Panc1 (cell line): ENCODE results near the gene AMBRA1. TPM values are rescaled to one million over a fixed set of nuclear protein-coding genes. Genes with fewer than 3 reads are reported as not detected.

ENCODE experiments used
- ATAC-seq: fragments of 200-7000 bp; cut with Tn5 transposase; 2 replicates; pipeline ENCODE4 v1.9.1; 2020; ENCODE audit warnings: mild to moderate bottlenecking, moderate library complexity
- BruUV-seq: library from RNA; stranded (reverse); fragments of 400-500 nt; replicated peaks from 2 replicates; lab custom pipeline; 2021; lab: Mats Ljungman, UMichigan
- CTCF ChIA-PET: fragments of 300-600 bp; sonication (Branson Sonifier 250); formaldehyde crosslinking; loops from one replicate; lab custom pipeline; 2022; ENCODE audit warnings: antibody characterized with exemption; lab: Charles Lee
- POLR2A ChIA-PET: fragments of 300-600 bp; sonication (Branson Sonifier 250); formaldehyde crosslinking; loops from one replicate; lab custom pipeline; 2022; ENCODE audit warnings: antibody characterized with exemption; lab: Charles Lee
- DNase-seq: peaks from one replicate; pipeline ENCODE4 v3.0.0-alpha.2; 2010; ENCODE audit warnings: low read depth, low spot score
- H3K27ac ChIP-seq: 2 replicates; pipeline ENCODE4 v1.5.1; 2011; ENCODE audit warnings: mild to moderate bottlenecking, low read length, inconsistent platforms
- H3K27me3 ChIP-seq: fragments of 200-500 bp; sonication (Bioruptor generic); 2 replicates; pipeline ENCODE4 v1.6.0; 2014; ENCODE audit warnings: low read length, inconsistent platforms; ENCODE audit not compliant: control insufficient read depth, insufficient read depth
- H3K36me3 ChIP-seq: fragments of 200-500 bp; sonication (Bioruptor generic); 2 replicates; pipeline ENCODE4 v1.5.1; 2014; ENCODE audit warnings: inconsistent platforms, mild to moderate bottlenecking, low read length, moderate library complexity; ENCODE audit not compliant: control insufficient read depth, insufficient read depth
- H3K4me1 ChIP-seq: 2 replicates; pipeline ENCODE4 v1.5.1; 2011; ENCODE audit warnings: inconsistent platforms, mild to moderate bottlenecking, low read length, moderate library complexity; ENCODE audit not compliant: control insufficient read depth, insufficient read depth
- H3K4me3 ChIP-seq, 2 experiments: 2 replicates each; pipeline ENCODE4 v1.5.1; 2011 to 2012; ENCODE audit warnings: low read depth in 2 of 2, low read length in 2 of 2, mild to moderate bottlenecking in 2 of 2, inconsistent platforms in 1 of 2, moderate library complexity in 1 of 2
- H3K9me3 ChIP-seq: fragments of 200-500 bp; sonication (Bioruptor generic); 2 replicates; pipeline ENCODE4 v1.5.1; 2014; ENCODE audit warnings: low read depth, mild to moderate bottlenecking, inconsistent platforms, low read length, moderate library complexity; ENCODE audit not compliant: control insufficient read depth, insufficient read depth
- POLR2AphosphoS5 ChIP-seq: IDR thresholded peaks from 2 replicates; pipeline ENCODE4 v1.6.1; 2012; ENCODE audit warnings: mild to moderate bottlenecking, low read depth, low read length, moderate library complexity
- SIN3A ChIP-seq: IDR thresholded peaks from 2 replicates; pipeline ENCODE4 v1.6.1; 2012; ENCODE audit warnings: low read depth, mild to moderate bottlenecking, low read length, moderate library complexity, borderline replicate concordance; ENCODE audit not compliant: insufficient read depth
- TCF7L2 ChIP-seq: IDR thresholded peaks from 2 replicates; pipeline ENCODE4 v1.6.1; 2011; ENCODE audit warnings: mild to moderate bottlenecking, low read depth, low read length, inconsistent platforms
- in situ Hi-C: cut with HindIII; loops from 2 replicates; pipeline ENCODE4 v1.10.0; 2016; ENCODE audit warnings: low sequenced_read_pairs, low pct_unique_long_range_greater_than_20kb
- intact Hi-C: fragments of 100-400 bp; cut with micrococcal nuclease; formaldehyde crosslinking; loops from one replicate; pipeline ENCODE4 v1.10.0; 2022; ENCODE audit not compliant: unreplicated experiment
- total RNA-seq: library from RNA; stranded (reverse); gene quantifications from one replicate; pipeline ENCODE4 v1.2.1, GENCODE V29; 2021; ENCODE audit not compliant: unreplicated experiment
- TF ChIP-seq, protein P1 (sequence below): fragments of 450-650 bp; IDR thresholded peaks from 2 replicates; pipeline ENCODE4 v1.5.1; 2017; ENCODE audit warnings: mild to moderate bottlenecking
- TF ChIP-seq, protein P2 (sequence below), 2 experiments: IDR thresholded peaks; 2 replicates each; pipeline ENCODE4 v1.6.1; 2011 to 2012; ENCODE audit warnings: low read depth in 2 of 2, control low read depth in 1 of 2, low read length in 1 of 2, mild to moderate bottlenecking in 1 of 2, moderate library complexity in 1 of 2; ENCODE audit not compliant: insufficient read depth in 1 of 2

Gene AMBRA1
- total RNA-seq, 1 experiment from 2014 or later: 40.0 TPM

DNA sequence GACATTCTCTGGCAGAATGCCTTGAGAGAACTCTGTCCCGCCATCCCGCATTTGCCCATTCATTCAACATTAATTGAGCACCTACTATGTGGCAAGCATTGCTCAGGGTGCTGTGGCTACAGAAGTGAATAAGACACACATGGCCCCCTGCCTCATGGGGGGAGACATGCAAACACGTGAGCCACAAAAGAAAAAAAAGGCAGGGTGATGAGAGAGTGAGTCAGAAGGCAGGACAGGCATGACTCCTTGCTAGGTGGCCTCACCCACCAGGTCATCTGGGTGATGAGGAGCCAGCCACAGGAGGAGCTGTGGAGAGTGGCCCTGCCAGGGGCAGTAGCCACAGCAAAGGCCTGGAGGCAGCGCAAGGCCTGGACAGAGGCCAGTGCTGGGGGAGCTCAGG is 207.1 kb downstream of the AMBRA1 start:
- Histone ChIP-seq H3K9me3 (no peaks in the 10 kb centered on the region), H3K4me3 (no peak overlapping the region), H3K36me3 (no peaks in the 10 kb centered on the region; the same call in 1 of the 2 replicates), H3K27ac (no peak overlapping the region), H3K27me3 (peaks cover 3% of the 10 kb centered on the region; the same call in 1 of the 2 replicates), H3K4me1 (peaks cover 20% of the 10 kb centered on the region)
- CTCF ChIA-PET: no interaction called here
- in situ Hi-C loops: no loop called here
- BruUV-seq: no TSS peak
- DNase-seq (no peak), ATAC-seq (no peak)
- intact Hi-C loops: loop anchor here (5.0 kb wide), 1 partner anchor 151 kb away; no protein-coding TSS in a partner anchor
- TF ChIP-seq SIN3A (no peak), TCF7L2 (no peak), POLR2AphosphoS5 (no peak)
- TF ChIP-seq, protein P1, sequence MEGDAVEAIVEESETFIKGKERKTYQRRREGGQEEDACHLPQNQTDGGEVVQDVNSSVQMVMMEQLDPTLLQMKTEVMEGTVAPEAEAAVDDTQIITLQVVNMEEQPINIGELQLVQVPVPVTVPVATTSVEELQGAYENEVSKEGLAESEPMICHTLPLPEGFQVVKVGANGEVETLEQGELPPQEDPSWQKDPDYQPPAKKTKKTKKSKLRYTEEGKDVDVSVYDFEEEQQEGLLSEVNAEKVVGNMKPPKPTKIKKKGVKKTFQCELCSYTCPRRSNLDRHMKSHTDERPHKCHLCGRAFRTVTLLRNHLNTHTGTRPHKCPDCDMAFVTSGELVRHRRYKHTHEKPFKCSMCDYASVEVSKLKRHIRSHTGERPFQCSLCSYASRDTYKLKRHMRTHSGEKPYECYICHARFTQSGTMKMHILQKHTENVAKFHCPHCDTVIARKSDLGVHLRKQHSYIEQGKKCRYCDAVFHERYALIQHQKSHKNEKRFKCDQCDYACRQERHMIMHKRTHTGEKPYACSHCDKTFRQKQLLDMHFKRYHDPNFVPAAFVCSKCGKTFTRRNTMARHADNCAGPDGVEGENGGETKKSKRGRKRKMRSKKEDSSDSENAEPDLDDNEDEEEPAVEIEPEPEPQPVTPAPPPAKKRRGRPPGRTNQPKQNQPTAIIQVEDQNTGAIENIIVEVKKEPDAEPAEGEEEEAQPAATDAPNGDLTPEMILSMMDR: no peak
- TF ChIP-seq, protein P2, sequence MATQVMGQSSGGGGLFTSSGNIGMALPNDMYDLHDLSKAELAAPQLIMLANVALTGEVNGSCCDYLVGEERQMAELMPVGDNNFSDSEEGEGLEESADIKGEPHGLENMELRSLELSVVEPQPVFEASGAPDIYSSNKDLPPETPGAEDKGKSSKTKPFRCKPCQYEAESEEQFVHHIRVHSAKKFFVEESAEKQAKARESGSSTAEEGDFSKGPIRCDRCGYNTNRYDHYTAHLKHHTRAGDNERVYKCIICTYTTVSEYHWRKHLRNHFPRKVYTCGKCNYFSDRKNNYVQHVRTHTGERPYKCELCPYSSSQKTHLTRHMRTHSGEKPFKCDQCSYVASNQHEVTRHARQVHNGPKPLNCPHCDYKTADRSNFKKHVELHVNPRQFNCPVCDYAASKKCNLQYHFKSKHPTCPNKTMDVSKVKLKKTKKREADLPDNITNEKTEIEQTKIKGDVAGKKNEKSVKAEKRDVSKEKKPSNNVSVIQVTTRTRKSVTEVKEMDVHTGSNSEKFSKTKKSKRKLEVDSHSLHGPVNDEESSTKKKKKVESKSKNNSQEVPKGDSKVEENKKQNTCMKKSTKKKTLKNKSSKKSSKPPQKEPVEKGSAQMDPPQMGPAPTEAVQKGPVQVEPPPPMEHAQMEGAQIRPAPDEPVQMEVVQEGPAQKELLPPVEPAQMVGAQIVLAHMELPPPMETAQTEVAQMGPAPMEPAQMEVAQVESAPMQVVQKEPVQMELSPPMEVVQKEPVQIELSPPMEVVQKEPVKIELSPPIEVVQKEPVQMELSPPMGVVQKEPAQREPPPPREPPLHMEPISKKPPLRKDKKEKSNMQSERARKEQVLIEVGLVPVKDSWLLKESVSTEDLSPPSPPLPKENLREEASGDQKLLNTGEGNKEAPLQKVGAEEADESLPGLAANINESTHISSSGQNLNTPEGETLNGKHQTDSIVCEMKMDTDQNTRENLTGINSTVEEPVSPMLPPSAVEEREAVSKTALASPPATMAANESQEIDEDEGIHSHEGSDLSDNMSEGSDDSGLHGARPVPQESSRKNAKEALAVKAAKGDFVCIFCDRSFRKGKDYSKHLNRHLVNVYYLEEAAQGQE (IDR thresholded peaks at IDR 0.05; ENCODE audit: insufficient read depth in 1 of 2, low read depth in 2 of 2, low read length in 1 of 2): no peak
- POLR2A ChIA-PET: no interaction called here

DNA sequence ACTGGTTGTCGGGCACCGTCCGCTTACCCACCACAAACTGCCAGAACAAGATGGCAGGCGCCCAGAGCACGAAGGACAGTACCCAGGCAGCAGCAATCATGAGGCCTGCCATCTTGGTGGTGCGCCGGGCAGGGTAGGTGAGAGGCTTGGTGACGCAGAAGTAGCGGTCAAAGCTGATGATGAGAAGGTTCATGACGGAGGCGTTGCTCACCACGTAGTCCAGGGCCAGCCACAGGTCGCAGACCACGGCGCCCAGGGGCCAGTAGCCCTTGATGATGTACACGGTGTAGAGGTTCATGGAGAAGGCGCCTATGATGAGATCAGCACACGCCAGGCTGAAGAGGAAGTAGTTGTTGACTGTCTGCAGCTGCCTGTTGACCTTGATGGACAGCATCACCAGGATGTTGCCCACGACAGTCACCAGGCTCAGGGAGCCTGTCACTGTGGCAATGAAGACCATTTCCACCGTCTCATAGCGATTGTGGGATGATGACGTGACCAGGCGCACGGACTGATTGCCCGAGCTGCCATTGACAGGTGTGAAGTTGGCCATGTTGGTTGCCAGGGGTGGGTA is 207.7 kb downstream of the AMBRA1 start:
- no TSS peak for BruUV-seq
- DNase-seq (no peak), ATAC-seq (no peak)
- TF ChIP-seq SIN3A (no peak), TCF7L2 (no peak), POLR2AphosphoS5 (no peak)
- TF ChIP-seq, protein P2 (IDR thresholded peaks at IDR 0.05; ENCODE audit: insufficient read depth in 1 of 2, low read depth in 2 of 2, low read length in 1 of 2): no peak
- TF ChIP-seq, protein P1: no peak
- POLR2A ChIA-PET: no interaction called here
- H3K27me3 ChIP-seq: peaks cover 3% of the 10 kb centered on the region; the same call in 1 of the 2 replicates
- H3K9me3 ChIP-seq: no peaks in the 10 kb centered on the region
- in situ Hi-C loops: no loop called here
- H3K27ac ChIP-seq: no peak overlapping the region
- intact Hi-C loops: loop anchor here (5.0 kb wide), 1 partner anchor 151 kb away; no protein-coding TSS in a partner anchor
- peaks cover 20% of the 10 kb centered on the region for H3K4me1 ChIP-seq
- H3K36me3 ChIP-seq: no peaks in the 10 kb centered on the region; the same call in 1 of the 2 replicates
- no peak overlapping the region for H3K4me3 ChIP-seq
- CTCF ChIA-PET: no interaction called here
